Femur (tissue), 1 donor: ENCODE results near the gene FDXACB1.
A peak's percentile ranks its signal among the peaks of the same experiment; 100 is the strongest.
"Not testable (repeated sequence)": the region's sequence is repeated elsewhere in the genome, so short reads cannot be mapped to it uniquely, and the experiment has no call there.

ENCODE experiments used
- DNase-seq: peaks from one replicate; pipeline ENCODE4 v3.0.0-alpha.2; 2017

FDXACB1 gene

DNA sequence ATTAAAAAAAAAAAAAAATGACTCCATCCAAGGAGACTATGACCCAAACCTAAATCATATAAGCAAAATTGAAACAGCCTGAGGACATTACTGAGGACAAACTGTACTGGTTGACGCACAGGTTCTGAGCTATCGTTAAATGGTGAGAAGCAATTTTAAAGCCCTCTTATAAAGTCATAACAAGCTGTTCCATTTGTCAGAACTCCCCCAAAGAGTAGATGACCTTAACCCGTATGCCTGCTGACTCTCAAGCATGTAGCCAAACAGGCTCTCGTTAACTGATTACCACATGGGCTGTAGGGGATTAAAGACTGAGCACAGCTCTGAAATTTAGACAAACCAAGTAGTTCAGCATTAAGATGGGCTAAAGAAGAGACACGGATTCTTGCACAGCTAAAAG, 30.4 kb upstream of the FDXACB1 start:
- DNase-seq = no peak

DNA sequence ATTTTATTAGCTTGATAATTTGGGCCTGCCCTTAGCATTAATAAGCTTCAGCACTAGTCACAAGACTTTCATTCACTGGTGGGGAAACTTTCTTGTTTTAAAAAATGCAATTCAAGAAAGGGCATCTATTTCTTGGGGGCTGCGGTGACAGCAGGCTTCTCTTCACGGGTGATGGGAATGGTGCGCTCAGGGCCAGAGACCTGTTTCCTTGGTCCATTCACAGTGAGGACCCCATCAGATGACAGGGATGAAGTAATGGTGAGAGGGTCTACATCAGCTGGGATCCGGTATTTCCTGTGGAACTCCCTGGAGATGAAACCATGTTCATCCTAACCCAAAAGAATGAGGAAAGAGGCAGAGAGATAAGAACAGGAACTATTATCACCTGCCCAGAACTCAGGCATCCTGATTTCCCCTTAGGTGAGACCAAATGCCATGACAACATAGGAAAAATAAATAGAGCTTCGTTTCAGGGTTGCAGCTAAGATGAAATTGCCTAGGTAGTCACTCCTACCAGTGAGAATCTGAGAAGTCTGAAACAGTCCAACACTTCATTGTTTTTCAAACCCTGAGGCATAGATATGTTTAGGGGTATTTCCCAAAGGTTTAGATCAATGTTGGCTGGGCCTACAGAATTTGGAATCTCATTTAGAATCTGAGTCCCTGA, 29.8 kb upstream of the FDXACB1 start:
- DNase-seq = no peak

- DNase-seq = no peak
Measured at GRCh38 chr11:111906680-111907079, 27.7 kb upstream of the FDXACB1 start.

DNA sequence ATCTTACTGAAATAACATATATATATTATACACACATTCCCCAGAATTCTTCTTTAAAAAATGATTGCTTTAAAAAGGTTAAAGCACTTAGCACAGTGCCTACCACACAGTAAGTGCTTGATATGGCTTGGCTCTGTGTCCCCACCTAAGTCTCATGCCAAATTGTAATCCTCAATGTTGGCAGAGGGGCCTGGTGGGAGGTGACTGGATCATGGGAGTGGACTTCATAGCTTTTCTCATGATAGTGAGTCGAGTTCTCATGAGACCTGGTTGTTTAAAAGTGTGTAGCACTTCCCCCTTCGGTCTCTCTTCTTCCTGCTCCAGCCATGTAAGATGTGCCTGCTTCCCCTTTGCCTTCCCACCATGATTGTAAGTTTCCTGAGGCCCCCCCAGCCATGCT, 26.4 kb upstream of the FDXACB1 start:
- DNase-seq = peak; percentile 36

DNA sequence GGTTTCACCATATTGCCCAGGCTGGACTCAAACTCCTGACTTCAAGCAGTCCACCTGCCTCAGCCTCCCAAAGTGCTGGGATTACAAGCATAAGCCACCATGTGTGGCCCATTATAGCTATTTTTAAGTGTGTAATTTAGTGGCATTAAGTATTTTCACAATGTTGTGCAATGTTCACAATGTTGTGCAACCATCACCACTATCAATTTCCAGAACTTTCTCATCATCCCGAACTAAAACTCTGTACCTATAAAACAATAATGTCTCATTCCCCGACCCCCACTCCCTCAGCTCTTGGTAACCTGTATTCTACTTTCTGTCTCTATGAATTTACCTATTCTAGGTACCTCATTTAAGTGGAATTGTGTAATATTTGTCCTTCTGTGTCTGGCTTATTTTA, 7.9 kb upstream of the FDXACB1 start:
- DNase-seq = no peak

GRCh38 chr11:111886032-111886431, 7.1 kb upstream of the FDXACB1 start:
- DNase-seq = no peak

GRCh38 chr11:111885053-111885452, 6.1 kb upstream of the FDXACB1 start:
- not testable (repeated sequence) for DNase-seq

GRCh38 chr11:111882202-111882601, 3.2 kb upstream of the FDXACB1 start:
- no peak for DNase-seq

- DNase-seq = no peak
Measured at GRCh38 chr11:111879637-111879960, 634 bp upstream of the FDXACB1 start.

GRCh38 chr11:111878385-111878848, 548 bp downstream of the FDXACB1 start:
- no peak for DNase-seq

- DNase-seq = no peak
Measured at GRCh38 chr11:111871693-111872161, 7.2 kb downstream of the FDXACB1 start.

- DNase-seq = peak; percentile 88
Measured at GRCh38 chr11:111870886-111871692, 7.9 kb downstream of the FDXACB1 start, which contains the start of gene ALG9. ALG9 (minus strand) TSS chr11:111871581; CDS start chr11:111871482, 99 bp downstream.

- DNase-seq = no peak
Measured at GRCh38 chr11:111870522-111870885, 8.5 kb downstream of the FDXACB1 start.

DNA sequence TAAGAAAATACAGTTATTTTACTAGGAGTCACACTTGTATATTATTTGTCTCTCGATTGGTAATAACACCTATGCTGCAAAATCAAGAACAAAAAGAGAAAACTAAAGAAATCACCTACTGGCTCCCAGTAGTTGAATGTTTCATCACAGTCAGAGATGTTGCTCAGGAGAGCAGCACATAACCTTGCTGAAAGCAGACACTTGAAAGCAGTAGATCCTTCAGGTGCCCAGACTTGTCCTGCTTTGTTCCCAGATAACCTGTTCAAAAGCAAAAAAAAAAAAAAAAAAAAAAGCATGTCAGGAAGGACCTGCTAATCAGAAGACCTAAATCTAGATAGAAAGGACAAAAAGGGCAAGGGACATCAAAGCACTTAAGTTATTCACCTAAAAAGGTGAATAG, 8.9 kb downstream of the FDXACB1 start:
- DNase-seq = no peak

DNA sequence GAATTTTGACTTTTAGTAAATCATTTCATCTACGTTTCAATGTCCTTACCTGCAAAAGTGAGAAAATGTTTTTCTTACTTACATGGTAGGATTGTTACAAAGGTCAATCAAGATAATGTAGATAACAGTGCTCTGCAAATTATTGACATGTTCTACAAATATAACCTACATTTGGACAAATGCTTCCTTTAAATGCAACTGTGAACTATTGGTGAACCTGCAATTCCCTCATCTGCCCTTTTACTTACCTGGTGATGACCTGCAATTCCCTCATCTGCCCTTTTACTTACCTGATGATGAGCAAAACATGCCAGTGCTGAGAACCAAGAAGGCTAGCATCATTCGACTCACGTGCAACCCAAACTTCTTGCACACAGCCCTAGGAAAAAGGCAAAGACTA, 18.7 kb downstream of the FDXACB1 start:
- no peak for DNase-seq

- DNase-seq = no peak
Measured at GRCh38 chr11:111855506-111855905, 23.5 kb downstream of the FDXACB1 start.

DNA sequence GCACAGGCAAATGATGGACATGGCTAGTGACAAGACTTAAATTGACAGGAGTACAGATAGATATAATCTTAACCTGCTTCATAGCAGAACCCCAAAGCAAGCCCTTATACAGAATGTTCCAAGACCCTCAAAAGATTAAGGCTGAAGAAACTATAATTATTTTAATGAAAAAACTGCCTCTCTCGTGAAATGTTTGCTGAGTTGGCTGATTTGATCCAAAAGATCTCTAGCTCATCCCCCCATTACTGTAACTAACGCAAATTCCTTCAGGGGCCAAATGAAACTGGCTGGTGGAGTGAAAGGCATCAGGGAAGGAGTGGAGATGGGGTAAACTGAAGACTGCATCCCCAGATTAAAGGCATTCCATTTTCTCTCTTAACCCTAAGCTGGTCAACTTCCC, 26.9 kb downstream of the FDXACB1 start:
- DNase-seq = no peak

DNA sequence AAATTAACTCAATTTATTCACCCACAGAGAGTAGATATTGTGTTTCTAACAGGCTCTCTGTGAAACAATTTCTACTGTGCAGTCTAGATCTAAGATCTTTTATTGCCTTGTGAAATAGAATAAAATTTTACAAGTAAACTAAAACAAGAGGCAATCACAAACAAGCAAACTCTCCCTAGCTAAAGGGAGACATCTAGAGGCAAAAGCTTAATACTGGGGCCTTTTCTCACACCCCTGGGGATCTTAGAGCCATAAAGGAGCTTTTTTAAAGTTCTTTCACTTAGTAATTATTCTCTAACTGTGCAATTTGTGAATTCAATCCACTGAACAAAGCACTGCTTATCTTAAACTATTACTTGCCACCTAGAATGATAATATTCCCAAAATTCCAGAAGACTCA, 27.3 kb downstream of the FDXACB1 start:
- DNase-seq = no peak

DNA sequence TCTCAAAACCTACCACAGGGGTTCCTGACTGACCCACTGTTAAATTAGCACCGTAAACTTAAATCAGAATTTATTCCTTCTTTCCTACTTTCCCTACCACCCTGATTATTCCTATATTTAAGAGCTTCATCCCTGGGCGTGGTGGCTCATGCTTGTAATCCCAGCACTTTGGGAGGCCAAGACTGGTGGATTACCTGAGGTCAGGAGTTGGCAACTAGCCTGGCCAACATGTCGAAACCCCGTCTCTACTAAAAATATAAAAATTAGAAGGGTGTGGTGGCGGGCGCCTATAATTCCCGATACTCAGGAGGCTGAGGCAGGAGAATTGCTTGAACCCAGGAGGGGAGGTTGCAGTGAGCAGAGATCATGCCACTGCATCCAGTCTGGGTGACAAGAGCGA, 27.9 kb downstream of the FDXACB1 start:
- DNase-seq = no peak

GRCh38 chr11:111849631-111850030, 29.3 kb downstream of the FDXACB1 start:
- DNase-seq = no peak

DNA sequence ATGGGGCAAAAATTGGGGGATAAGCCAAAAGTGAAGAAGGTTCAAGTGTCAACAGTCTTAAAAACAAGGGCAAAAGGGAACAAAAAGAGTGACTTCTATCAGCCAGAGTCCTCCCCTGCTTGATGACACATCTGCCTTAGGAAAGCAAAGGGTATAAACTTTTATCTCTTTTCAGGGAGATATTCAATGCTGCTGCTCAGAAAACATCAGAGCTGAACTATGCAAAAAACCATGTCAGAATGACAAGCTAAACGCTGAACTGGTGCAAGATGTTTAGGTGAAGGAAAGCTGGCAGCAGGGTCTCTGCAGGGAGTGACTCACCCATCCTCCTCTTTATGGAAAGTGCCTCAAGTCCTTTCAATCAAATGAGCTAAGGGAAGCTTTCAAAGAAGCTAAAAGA, 32.3 kb downstream of the FDXACB1 start:
- DNase-seq = no peak

DNA sequence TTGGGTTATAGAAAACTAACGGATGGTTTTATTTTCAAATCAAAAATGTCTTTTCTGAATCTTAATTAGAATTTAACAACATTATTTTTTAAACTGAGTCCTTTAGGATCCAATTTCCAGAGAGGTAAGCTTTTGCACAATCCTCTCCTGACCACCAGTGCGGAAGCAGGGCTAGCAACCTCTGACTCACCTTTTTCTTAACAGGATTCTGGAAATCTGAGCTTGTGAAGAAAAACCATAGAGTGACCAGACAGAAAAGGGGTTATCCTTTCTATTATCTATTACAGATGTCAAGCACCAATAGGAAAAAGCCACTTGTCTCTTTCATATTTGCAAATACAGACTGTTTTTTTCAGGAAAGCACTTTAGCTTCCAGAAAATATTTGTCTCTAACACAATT, 32.9 kb downstream of the FDXACB1 start:
- DNase-seq = no peak

DNA sequence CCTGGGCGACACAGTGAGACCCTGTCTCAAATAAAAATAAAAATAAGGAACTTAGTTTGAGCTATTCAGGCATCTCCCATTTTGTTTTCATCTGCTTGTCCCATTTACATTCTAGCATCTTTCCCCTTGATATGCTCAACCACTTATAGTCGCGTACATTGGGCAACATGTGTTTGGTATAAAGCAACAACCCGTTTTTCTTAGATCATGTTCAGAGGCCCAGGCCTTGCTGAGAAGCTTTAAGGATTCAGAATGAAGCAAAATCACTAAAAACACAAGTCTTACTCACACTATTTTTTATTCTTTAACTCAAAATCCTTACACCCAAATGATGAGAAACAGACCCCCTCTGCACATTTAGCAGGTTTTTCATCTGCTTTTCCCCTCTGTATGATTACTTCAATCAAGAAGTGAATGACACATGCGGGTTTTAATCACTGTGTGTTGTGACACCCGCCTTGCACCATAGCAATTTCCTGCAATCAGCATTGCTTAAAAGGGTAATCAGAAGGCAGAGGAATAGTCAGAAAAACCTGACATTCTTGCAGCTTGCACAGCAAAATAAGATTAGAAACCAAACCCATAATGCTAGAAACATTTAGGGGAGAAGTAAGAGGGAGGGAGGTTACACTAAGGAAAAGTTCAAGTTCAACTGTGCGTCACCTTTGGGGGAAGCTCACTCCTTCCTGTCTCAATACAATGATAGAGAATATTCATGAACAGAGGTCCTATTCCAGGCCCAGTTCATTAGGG, 33.5 kb downstream of the FDXACB1 start:
- DNase-seq = no peak

DNA sequence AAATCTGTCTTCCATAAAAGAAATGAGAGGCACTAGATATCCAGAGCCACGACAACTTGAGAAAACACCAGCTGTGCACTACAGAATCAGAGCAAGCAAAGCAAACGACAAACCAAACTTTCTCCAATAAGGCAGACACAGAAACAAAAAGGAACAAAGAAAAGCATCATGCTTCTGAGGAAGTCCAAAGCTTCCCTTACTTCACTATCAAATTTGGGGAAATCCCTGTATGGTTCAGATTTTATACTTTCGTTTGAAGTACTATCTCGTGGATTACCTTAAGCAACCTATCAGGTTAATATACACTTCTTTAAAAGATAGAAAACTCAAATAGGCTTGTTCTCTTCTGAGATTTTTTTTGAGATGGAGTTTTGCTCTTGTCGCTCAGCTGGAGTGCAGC, 35.3 kb downstream of the FDXACB1 start:
- no peak for DNase-seq
